ENCODE results near the gene OSGEP. TPM values are rescaled to one million over a fixed set of nuclear protein-coding genes. Genes with fewer than 3 reads are reported as not detected.
A peak's percentile ranks its signal among the peaks of the same experiment; 100 is the strongest.

The OSGEP gene
- total RNA-seq, 2 experiments from 2014 or later, result 49.2 to 52.9 TPM

GRCh38 chr14:20478894-20479293 is 24.3 kb upstream of the OSGEP start:
- Mint-ChIP-seq H3K36me3 (ENCODE audit: low read depth) (peaks cover 43% of the 10 kb centered on the region), H3K27me3 (no peaks in the 10 kb centered on the region), H3K9me3 (no peaks in the 10 kb centered on the region), H3K4me1 (ENCODE audit: low read depth) (peaks cover 94% of the 10 kb centered on the region), H3K27ac (peak overlapping the region; percentile 87), H3K4me3 (no peak overlapping the region)
- intact Hi-C loops (cut with DNase I, micrococcal nuclease), result loop anchor here in 1 of 2 experiments (5.0 kb wide), 1 partner anchor 38 kb away; no protein-coding TSS in a partner anchor
- ChIA-PET POLR2A (interaction anchor here (0.5 to 5.8 kb wide), 5 partner anchors 9 to 138 kb away, joined by 3 to 50 read pairs (median 22); partner anchors contain the start of genes APEX1, OSGEP, PIP4P1 and PNP), CTCF (interaction anchor here (1.1 to 1.2 kb wide), 2 partner anchors 9 to 63 kb away, joined by 3 to 4 read pairs; no protein-coding TSS in a partner anchor)
- peaks cover 66% of the 10 kb centered on the region for H3K4me1 ChIP-seq (ENCODE audit: insufficient read depth, low read length)
- no peak for DNase-seq
- H3K27ac ChIP-seq (ENCODE audit: low read depth in 1 of 2, low read length in 2 of 2), result peak overlapping the region in 1 of 2 donors; percentile 53
- H3K36me3 ChIP-seq (ENCODE audit: insufficient read depth, low read length), result peaks cover 33% of the 10 kb centered on the region
- TF ChIP-seq CTCF (IDR thresholded peaks at IDR 0.05), result no peak
- no peak for ATAC-seq (ENCODE audit: poor library complexity)
- H3K4me3 ChIP-seq (ENCODE audit: low read length), result no peak overlapping the region
- H3K27me3 ChIP-seq (ENCODE audit: control insufficient read depth in 1 of 2, insufficient read depth in 2 of 2, low read length in 2 of 2), result no peaks in the 10 kb centered on the region
- H3K9me3 ChIP-seq (ENCODE audit: control insufficient read depth in 1 of 2, insufficient read depth in 1 of 2, low read length in 2 of 2), result no peaks in the 10 kb centered on the region

GRCh38 chr14:20477211-20477876 is 22.7 kb upstream of the OSGEP start:
- peak overlapping the region; percentile 53 to 71 for H3K27ac ChIP-seq (ENCODE audit: low read depth in 1 of 2, low read length in 2 of 2)
- H3K9me3 Mint-ChIP-seq, result no peaks in the 10 kb centered on the region
- H3K27me3 ChIP-seq (ENCODE audit: control insufficient read depth in 1 of 2, insufficient read depth in 2 of 2, low read length in 2 of 2), result no peaks in the 10 kb centered on the region
- H3K4me1 ChIP-seq (ENCODE audit: insufficient read depth, low read length), result peaks cover 80% of the 10 kb centered on the region
- no peak for TF ChIP-seq CTCF (IDR thresholded peaks at IDR 0.05)
- peak overlapping the region; percentile 68 for H3K4me3 Mint-ChIP-seq
- peak in 10 of 14 experiments; percentile 12 to 79 (median 36) for DNase-seq
- peak overlapping the region; percentile 87 for H3K27ac Mint-ChIP-seq
- ChIA-PET POLR2A (interaction anchor here (0.9 to 5.8 kb wide), 5 partner anchors 8 to 204 kb away, joined by 4 to 50 read pairs (median 22); partner anchors contain the start of genes APEX1, OSGEP, PIP4P1 and PNP), CTCF (no interaction called here)
- peak; percentile 82 for ATAC-seq (ENCODE audit: poor library complexity)
- no peaks in the 10 kb centered on the region for H3K9me3 ChIP-seq (ENCODE audit: control insufficient read depth in 1 of 2, insufficient read depth in 1 of 2, low read length in 2 of 2)
- H3K36me3 ChIP-seq (ENCODE audit: insufficient read depth, low read length), result peaks cover 48% of the 10 kb centered on the region
- H3K27me3 Mint-ChIP-seq, result no peaks in the 10 kb centered on the region
- intact Hi-C loops (cut with DNase I, micrococcal nuclease), result loop anchor here (1.0 to 5.0 kb wide), 4 partner anchors 8 to 40 kb away; partner anchors contain the start of genes PIP4P1 (in 1 of the 2) and PNP (in 1 of the 2)
- peak overlapping the region; percentile 21 for H3K4me3 ChIP-seq (ENCODE audit: low read length)
- H3K4me1 Mint-ChIP-seq (ENCODE audit: low read depth), result peaks cover 91% of the 10 kb centered on the region
- peaks cover 58% of the 10 kb centered on the region for H3K36me3 Mint-ChIP-seq (ENCODE audit: low read depth)

GRCh38 chr14:20476776-20477175 is 22.2 kb upstream of the OSGEP start:
- no peaks in the 10 kb centered on the region for H3K27me3 Mint-ChIP-seq
- H3K27ac Mint-ChIP-seq, result peak overlapping the region; percentile 87
- H3K4me3 Mint-ChIP-seq, result peak overlapping the region; percentile 68
- TF ChIP-seq CTCF (IDR thresholded peaks at IDR 0.05), result no peak
- Histone ChIP-seq H3K36me3 (ENCODE audit: insufficient read depth, low read length) (peaks cover 51% of the 10 kb centered on the region), H3K9me3 (ENCODE audit: control insufficient read depth in 1 of 2, insufficient read depth in 1 of 2, low read length in 2 of 2) (no peaks in the 10 kb centered on the region), H3K4me1 (ENCODE audit: insufficient read depth, low read length) (peaks cover 85% of the 10 kb centered on the region), H3K27ac (ENCODE audit: low read depth in 1 of 2, low read length in 2 of 2) (peak overlapping the region; percentile 53 to 71), H3K4me3 (ENCODE audit: low read length) (peak overlapping the region; percentile 21), H3K27me3 (ENCODE audit: control insufficient read depth in 1 of 2, insufficient read depth in 2 of 2, low read length in 2 of 2) (no peaks in the 10 kb centered on the region)
- intact Hi-C loops (cut with DNase I, micrococcal nuclease), result loop anchor here (1.0 to 5.0 kb wide), 4 partner anchors 7 to 41 kb away; partner anchors contain the start of genes PIP4P1 (in 1 of the 2) and PNP (in 1 of the 2)
- H3K4me1 Mint-ChIP-seq (ENCODE audit: low read depth), result peaks cover 91% of the 10 kb centered on the region
- no peak for ATAC-seq (ENCODE audit: poor library complexity)
- peaks cover 64% of the 10 kb centered on the region for H3K36me3 Mint-ChIP-seq (ENCODE audit: low read depth)
- H3K9me3 Mint-ChIP-seq, result no peaks in the 10 kb centered on the region
- DNase-seq, result no peak
- CTCF ChIA-PET, result no interaction called here
- POLR2A ChIA-PET, result interaction anchor here (4.5 to 5.8 kb wide), 3 partner anchors 11 to 22 kb away, joined by 22 to 50 read pairs (median 30); partner anchors contain the start of genes APEX1, OSGEP and PIP4P1

Measured in CD4-positive, alpha-beta T cell (primary cell).